Body of pancreas (tissue), 4 donors: ENCODE measurements around the gene PRIM1. TPM values are rescaled to one million over a fixed set of nuclear protein-coding genes. Genes with fewer than 3 reads are reported as not detected.
A peak's percentile ranks its signal among the peaks of the same experiment; 100 is the strongest.

Experiments used
- ATAC-seq: fragments of 150-250 bp; one replicate; pipeline ENCODE4 v1.9.1; 2016
- DNase-seq, 4 donors: peaks; one replicate each; pipeline ENCODE4 v3.0.0-alpha.2; 2019
- H3K27ac ChIP-seq, 4 donors: fragments of 200-600 bp; sonication (generic); 1 replicate in 3 of 4; 2 replicates in 1 of 4; pipeline versions ENCODE4 v1.5.1 to v1.6.1; 2016 to 2019; ENCODE audit warnings: mild to moderate bottlenecking in 1 of 4, mixed read lengths in 1 of 4, moderate library complexity in 1 of 4
- H3K27me3 ChIP-seq, 2 donors: fragments of 200-600 bp; sonication (generic); one replicate each; pipeline ENCODE4 v1.6.0; 2016; ENCODE audit warnings: mild to moderate bottlenecking in 1 of 2
- H3K36me3 ChIP-seq, 2 donors: fragments of 200-600 bp; sonication (generic); replicated peaks in 1 of 2; 2 replicates each; pipeline ENCODE4 v1.5.1; 2016; ENCODE audit warnings: low read depth in 2 of 2; ENCODE audit not compliant: insufficient read depth in 1 of 2
- H3K4me1 ChIP-seq: fragments of 200-600 bp; sonication (generic); one replicate; pipeline ENCODE4 v1.6.0; 2016
- H3K4me3 ChIP-seq, 2 donors: fragments of 200-600 bp; sonication (generic); 1 replicate in 1 of 2; 2 replicates in 1 of 2; pipeline ENCODE4 v1.5.1; 2016 to 2019
- H3K9me3 ChIP-seq, 3 donors: fragments of 200-600 bp; sonication (generic); 1 replicate in 2 of 3; 2 replicates in 1 of 3; pipeline ENCODE4 v1.5.1; 2016
- CTCF ChIP-seq, 7 experiments: fragments of 450-650 bp in 4 of 7; fragments of 200-600 bp in 3 of 7; sonication (generic) in 3 of 7; IDR thresholded peaks; one replicate each; pipeline ENCODE4 v1.5.1; 2016 to 2019; ENCODE audit warnings: antibody characterized with exemption in 7 of 7
- POLR2A ChIP-seq, 3 donors: fragments of 450-650 bp; IDR thresholded peaks; one replicate each; pipeline ENCODE4 v1.6.1; 2016; ENCODE audit warnings: antibody characterized with exemption in 3 of 3, mild to moderate bottlenecking in 2 of 3
- WGBS, 2 donors: methylation state at CpG; one replicate each; pipeline ENCODE4 v1.1.5; 2017; 5-methylcytosine and 5-hydroxymethylcytosine counted together
- intact Hi-C: fragments of 100-400 bp; cut with DNase I; formaldehyde crosslinking; loops from one replicate; pipeline ENCODE4 v1.15.1; 2023
- total RNA-seq, 2 donors: library from RNA; depleted of rRNA; stranded (reverse); fragments of >200 nt; gene quantifications; one replicate each; pipeline ENCODE4 v1.1.0, GENCODE V29; 2016

The PRIM1 gene
- total RNA-seq, 2 donors from 2014 or later, result 4.4 to 28.0 TPM

DNA sequence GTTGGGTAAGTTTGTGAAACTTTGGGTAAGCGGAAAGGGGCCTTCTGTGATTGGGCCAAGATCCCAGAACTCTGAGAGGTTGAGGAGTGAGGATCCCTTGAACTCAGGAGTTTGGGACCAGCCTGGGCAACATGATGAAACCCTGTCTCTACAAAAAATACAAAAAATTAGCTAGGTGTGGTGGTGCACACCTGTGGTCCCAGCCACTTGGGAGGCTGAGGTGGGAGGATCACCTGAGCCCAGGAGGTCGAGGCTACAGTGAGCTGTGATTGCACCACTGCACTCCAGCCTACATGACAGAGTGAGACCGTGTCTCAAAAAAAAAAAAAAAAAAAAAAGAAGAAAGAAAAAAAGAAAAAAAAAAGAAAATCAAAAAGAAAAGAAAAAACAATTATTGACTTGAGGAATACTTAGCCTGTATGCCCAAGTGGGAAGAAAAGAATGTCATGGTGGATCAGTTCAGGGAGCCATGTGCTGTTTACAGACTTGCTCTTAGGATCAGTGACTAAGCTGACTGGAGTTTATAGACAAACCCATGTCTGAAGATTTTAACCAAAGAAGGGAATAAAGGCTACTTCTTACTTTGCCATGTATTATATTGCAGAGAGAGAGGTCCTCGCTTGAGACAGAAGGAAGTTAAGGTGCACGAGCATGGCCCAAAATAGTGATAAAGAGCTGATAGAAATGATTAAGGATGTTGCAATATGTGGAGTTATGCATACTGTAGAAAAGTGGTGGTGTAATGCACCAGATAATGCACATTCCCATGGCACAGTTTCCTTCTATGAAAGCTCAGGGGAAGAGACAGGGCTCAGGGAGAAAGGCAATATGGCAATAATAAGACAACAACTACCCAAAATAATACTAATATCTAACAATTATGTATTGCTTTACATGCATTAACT, 11.9 kb upstream of the PRIM1 start:
- Histone ChIP-seq H3K27ac (no peak overlapping the region), H3K36me3 (no peaks in the 10 kb centered on the region), H3K4me1 (peaks cover 20% of the 10 kb centered on the region), H3K4me3 (no peak overlapping the region), H3K27me3 (no peaks in the 10 kb centered on the region), H3K9me3 (peaks cover 0 to under 1% (median 0%) of the 10 kb centered on the region in 3 donors)
- DNase-seq (no peak), ATAC-seq (no peak)
- TF ChIP-seq POLR2A (IDR thresholded peaks at IDR 0.05), result no peak
- TF ChIP-seq CTCF (IDR thresholded peaks at IDR 0.05), result no peak
- intact Hi-C loops, result loop anchor here (5.0 kb wide), 1 partner anchor 228 kb away; a partner anchor contains a TSS
- 72 to 77% methylated on average over 4 to 5 of the region's 5 CpGs for WGBS, 2 donors

- Histone ChIP-seq H3K27ac (no peak overlapping the region), H3K4me1 (peaks cover 10% of the 10 kb centered on the region), H3K4me3 (no peak overlapping the region), H3K36me3 (no peaks in the 10 kb centered on the region), H3K9me3 (peaks cover 0 to 11% (median 0%) of the 10 kb centered on the region in 3 donors), H3K27me3 (no peaks in the 10 kb centered on the region)
- TF ChIP-seq POLR2A (IDR thresholded peaks at IDR 0.05) (no peak), CTCF (IDR thresholded peaks at IDR 0.05) (no peak)
- no peak for ATAC-seq
- intact Hi-C loops, result loop anchor here (5.0 kb wide), 1 partner anchor 230 kb away; a partner anchor contains a TSS
- 70% methylated on average over 2 of the region's 2 CpGs for WGBS, 2 donors
- no peak for DNase-seq
Observed at GRCh38 chr12:56761812-56762211, 9.7 kb upstream of the PRIM1 start.

DNA sequence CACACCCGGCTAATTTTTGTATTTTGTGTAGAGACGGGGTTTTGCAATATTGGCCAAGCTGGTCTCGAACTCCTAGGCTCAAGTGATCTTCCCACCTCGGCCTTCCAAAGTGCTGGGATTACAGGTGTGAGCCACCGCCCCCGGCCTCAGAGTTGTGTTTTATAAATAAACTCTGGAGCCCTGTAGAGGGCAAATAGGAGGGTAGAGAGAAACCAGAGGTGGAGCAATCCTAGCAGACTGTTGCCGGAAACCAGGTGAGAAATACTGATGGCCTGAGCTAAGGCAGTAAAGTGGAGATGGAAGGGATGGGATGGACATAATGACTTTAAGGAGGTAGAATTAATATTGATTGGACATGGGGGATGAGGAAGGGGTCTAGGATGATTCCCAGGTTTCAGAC, 8.3 kb upstream of the PRIM1 start:
- H3K4me3 ChIP-seq, result no peak overlapping the region
- DNase-seq, result no peak
- 77 to 79% methylated on average over 6 to 7 of the region's 7 CpGs for WGBS, 2 donors
- TF ChIP-seq CTCF (IDR thresholded peaks at IDR 0.05) (no peak), POLR2A (IDR thresholded peaks at IDR 0.05) (no peak)
- no peak for ATAC-seq
- peaks cover 0 to 11% (median 0%) of the 10 kb centered on the region in 3 donors for H3K9me3 ChIP-seq
- peaks cover 10% of the 10 kb centered on the region for H3K4me1 ChIP-seq
- intact Hi-C loops, result loop anchor here (5.0 kb wide), 1 partner anchor 232 kb away; a partner anchor contains a TSS
- no peaks in the 10 kb centered on the region for H3K27me3 ChIP-seq
- H3K27ac ChIP-seq, result no peak overlapping the region
- no peaks in the 10 kb centered on the region for H3K36me3 ChIP-seq

DNA sequence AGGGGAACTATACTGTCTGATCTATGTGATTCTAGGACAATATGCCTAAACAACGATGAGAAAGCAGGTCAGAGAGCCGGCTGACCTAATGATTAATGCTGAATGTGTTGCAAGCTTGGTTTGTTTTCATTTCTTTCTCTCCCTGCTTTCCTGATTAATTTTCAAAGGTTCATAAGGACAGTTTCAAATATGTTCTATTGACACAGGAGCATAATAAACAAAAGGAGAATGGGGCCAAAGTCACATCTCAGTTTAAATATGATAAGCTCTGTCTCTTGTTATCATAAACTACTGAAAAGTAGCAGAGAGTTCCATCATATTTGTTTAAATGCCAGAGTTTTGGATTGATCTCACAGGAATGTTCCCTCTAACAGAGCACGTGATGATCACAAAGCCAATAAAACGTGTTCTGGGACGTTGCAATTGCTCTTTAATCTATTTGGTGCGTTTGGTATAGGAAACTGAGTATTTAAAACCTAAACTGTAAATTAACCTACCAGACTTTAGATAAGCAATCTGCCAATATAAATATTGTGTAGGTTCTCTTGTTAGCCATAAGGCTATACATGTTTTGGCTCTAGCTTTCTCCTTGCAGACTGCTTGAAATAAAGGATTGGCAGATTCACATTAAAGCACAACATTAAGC, 7.3 kb upstream of the PRIM1 start:
- H3K36me3 ChIP-seq, result no peaks in the 10 kb centered on the region
- peaks cover 10% of the 10 kb centered on the region for H3K4me1 ChIP-seq
- no peaks in the 10 kb centered on the region for H3K27me3 ChIP-seq
- H3K9me3 ChIP-seq, result peaks cover 0 to 11% (median 0%) of the 10 kb centered on the region in 3 donors
- no peak overlapping the region for H3K4me3 ChIP-seq
- intact Hi-C loops, result no loop called here
- DNase-seq (no peak), ATAC-seq (peak; percentile 47)
- peak overlapping the region in 2 of 4 donors; percentile 14 to 26 for H3K27ac ChIP-seq
- WGBS, 2 donors, result 14 to 15% methylated on average over 6 of the region's 6 CpGs
- TF ChIP-seq CTCF (IDR thresholded peaks at IDR 0.05), result no peak
